MM.1S (cell line): ENCODE results near the gene FAM76A.
"Not testable (repeated sequence)": the region's sequence is repeated elsewhere in the genome, so short reads cannot be mapped to it uniquely, and the experiment has no call there.

Source experiments
- DNase-seq: peaks from one replicate; pipeline ENCODE4 v3.0.0-alpha.2; 2015
- H2AFZ ChIP-seq: fragments of 300-600 bp; sonication (generic); 2 replicates; pipeline ENCODE4 v1.6.0; 2016; ENCODE audit warnings: antibody characterized with exemption, low read length
- H3F3A ChIP-seq: fragments of 300-600 bp; sonication (generic); 2 replicates; pipeline ENCODE4 v1.6.1; 2016; ENCODE audit warnings: mild to moderate bottlenecking, antibody characterized with exemption, low read length, moderate library complexity, mixed read lengths; ENCODE audit not compliant: insufficient read depth
- H3K27ac ChIP-seq: fragments of 300-600 bp; sonication (generic); 2 replicates; pipeline ENCODE4 v1.5.1; 2016; ENCODE audit warnings: mild to moderate bottlenecking, low read length
- H3K27me3 ChIP-seq: fragments of 300-600 bp; sonication (generic); replicated peaks from 2 replicates; pipeline ENCODE4 v1.6.0; 2016; ENCODE audit warnings: low read length; ENCODE audit not compliant: insufficient read depth
- H3K36me3 ChIP-seq: fragments of 300-600 bp; sonication (generic); replicated peaks from 2 replicates; pipeline ENCODE4 v1.6.1; 2016; ENCODE audit warnings: mild to moderate bottlenecking, low read length, mixed read lengths; ENCODE audit not compliant: insufficient read depth
- H3K4me1 ChIP-seq: fragments of 300-600 bp; sonication (generic); 2 replicates; pipeline ENCODE4 v1.6.1; 2016; ENCODE audit warnings: low read length, mixed read lengths
- H3K4me2 ChIP-seq: fragments of 300-600 bp; sonication (generic); 2 replicates; pipeline ENCODE4 v1.6.0; 2016; ENCODE audit warnings: low read depth, low read length
- H3K4me3 ChIP-seq: fragments of 300-600 bp; sonication (generic); 2 replicates; pipeline ENCODE4 v1.5.1; 2016; ENCODE audit warnings: low read length, mixed read lengths
- H3K79me2 ChIP-seq: fragments of 300-600 bp; sonication (generic); 2 replicates; pipeline ENCODE4 v1.6.1; 2016; ENCODE audit warnings: mixed run types, low read length, mixed read lengths
- H3K9ac ChIP-seq: fragments of 300-600 bp; sonication (generic); 2 replicates; pipeline ENCODE4 v1.6.1; 2016; ENCODE audit warnings: low read length, mixed read lengths
- H3K9me2 ChIP-seq: fragments of 300-600 bp; sonication (generic); replicated peaks from 2 replicates; pipeline ENCODE4 v1.6.1; 2016; ENCODE audit warnings: mild to moderate bottlenecking, low read length, mixed read lengths; ENCODE audit not compliant: insufficient read depth
- H3K9me3 ChIP-seq: fragments of 300-600 bp; sonication (generic); replicated peaks from 2 replicates; pipeline ENCODE4 v1.6.1; 2016; ENCODE audit warnings: mild to moderate bottlenecking, low read length, mixed read lengths; ENCODE audit not compliant: insufficient read depth
- H4K20me1 ChIP-seq: fragments of 300-600 bp; sonication (generic); 2 replicates; pipeline ENCODE4 v1.6.1; 2016; ENCODE audit warnings: mild to moderate bottlenecking, low read length, moderate library complexity, mixed read lengths; ENCODE audit not compliant: insufficient read depth
- EZH2 ChIP-seq: fragments of 300-600 bp; sonication (generic); optimal IDR thresholded peaks from 2 replicates; pipeline ENCODE3; 2017; ENCODE audit warnings: low read depth, mild to moderate bottlenecking, antibody characterized with exemption, low read length, mixed read lengths
- EZH2phosphoT487 ChIP-seq: fragments of 300-600 bp; sonication (generic); IDR thresholded peaks from 2 replicates; pipeline ENCODE4 v1.6.1; 2018; ENCODE audit warnings: antibody characterized with exemption, low read length
- TF ChIP-seq, protein P1 (sequence below): fragments of 300-600 bp; sonication (generic); IDR thresholded peaks from 2 replicates; pipeline ENCODE4 v1.5.1; 2016; ENCODE audit warnings: antibody characterized with exemption, low read length, mixed read lengths

FAM76A gene

DNA sequence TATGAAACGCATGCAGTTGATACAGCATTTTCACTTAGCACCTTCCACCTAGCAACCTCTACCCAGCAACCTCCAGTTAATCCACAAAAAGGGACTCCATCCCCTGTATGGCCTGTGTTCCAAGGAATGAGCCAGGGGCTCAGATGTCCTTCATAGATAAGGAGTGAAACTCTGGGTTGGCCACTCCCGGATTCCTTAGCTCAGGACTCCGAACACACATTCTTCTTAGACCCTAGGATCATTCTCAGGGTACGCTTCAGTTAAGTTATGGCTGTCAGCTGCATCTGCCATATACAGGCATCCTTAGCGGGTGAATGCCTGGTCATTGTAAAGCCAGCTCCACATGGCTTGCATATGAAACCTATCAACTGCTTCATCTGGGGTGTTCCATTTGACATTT, 37.9 kb upstream of the FAM76A start:
- Histone ChIP-seq H3K9ac (no peak overlapping the region), H3K36me3 (no peaks in the 10 kb centered on the region), H2AFZ (no peak overlapping the region), H3K27me3 (no peaks in the 10 kb centered on the region), H3K9me3 (no peaks in the 10 kb centered on the region), H3K4me2 (no peak overlapping the region), H3F3A (no peaks in the 10 kb centered on the region), H3K4me1 (0 out of 2 replicates have a peak, but pooled peaks cover 8% of the 10 kb centered on the region), H3K4me3 (no peak overlapping the region), H4K20me1 (no peaks in the 10 kb centered on the region), H3K27ac (no peak overlapping the region), H3K9me2 (no peaks in the 10 kb centered on the region), H3K79me2 (no peaks in the 10 kb centered on the region)
- TF ChIP-seq EZH2 (no peak), EZH2phosphoT487 (no peak)
- TF ChIP-seq, protein P1, sequence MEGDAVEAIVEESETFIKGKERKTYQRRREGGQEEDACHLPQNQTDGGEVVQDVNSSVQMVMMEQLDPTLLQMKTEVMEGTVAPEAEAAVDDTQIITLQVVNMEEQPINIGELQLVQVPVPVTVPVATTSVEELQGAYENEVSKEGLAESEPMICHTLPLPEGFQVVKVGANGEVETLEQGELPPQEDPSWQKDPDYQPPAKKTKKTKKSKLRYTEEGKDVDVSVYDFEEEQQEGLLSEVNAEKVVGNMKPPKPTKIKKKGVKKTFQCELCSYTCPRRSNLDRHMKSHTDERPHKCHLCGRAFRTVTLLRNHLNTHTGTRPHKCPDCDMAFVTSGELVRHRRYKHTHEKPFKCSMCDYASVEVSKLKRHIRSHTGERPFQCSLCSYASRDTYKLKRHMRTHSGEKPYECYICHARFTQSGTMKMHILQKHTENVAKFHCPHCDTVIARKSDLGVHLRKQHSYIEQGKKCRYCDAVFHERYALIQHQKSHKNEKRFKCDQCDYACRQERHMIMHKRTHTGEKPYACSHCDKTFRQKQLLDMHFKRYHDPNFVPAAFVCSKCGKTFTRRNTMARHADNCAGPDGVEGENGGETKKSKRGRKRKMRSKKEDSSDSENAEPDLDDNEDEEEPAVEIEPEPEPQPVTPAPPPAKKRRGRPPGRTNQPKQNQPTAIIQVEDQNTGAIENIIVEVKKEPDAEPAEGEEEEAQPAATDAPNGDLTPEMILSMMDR, result no peak
- no peak for DNase-seq

DNA sequence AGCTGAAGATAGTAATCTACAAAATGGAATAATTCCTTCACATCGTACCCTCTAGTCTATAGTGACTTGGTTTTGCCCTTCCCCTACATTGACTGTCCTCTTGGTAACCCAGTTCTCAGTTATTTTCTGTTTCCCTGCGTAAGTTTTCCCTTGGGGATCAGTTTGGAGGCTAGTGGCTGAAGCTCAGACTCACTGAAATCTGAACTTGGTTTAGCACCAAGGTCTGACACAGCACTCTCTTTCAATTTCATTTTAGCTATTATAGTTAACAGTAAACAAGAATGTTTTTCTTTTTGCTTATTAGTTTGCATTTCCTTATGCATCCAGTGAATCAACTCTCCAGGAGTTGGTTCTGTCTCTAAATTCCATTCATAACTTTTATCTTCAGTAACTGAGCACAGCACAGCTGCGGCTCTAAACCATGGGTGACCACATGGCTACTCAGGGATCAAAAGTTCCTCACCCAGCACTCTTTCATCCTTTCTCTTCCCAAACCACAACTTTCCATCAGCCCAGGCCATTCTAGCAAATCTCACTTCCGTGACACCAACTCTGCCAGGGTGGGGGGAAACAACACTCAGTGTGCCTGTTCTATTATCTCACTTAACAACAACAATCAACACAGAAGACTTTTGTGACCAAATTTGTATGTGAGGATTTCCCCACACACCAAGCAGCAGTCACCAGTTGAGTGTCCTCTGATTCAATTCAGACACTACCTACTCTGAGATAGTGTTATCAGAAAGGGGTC, 36.2 kb upstream of the FAM76A start:
- 0 out of 2 replicates have a peak, but pooled peaks cover 8% of the 10 kb centered on the region for H3K4me1 ChIP-seq
- H4K20me1 ChIP-seq, result no peaks in the 10 kb centered on the region
- no peak overlapping the region; the same call in 1 of the 2 replicates for H3K4me3 ChIP-seq
- no peak overlapping the region for H3K9ac ChIP-seq
- H3F3A ChIP-seq, result no peaks in the 10 kb centered on the region
- no peaks in the 10 kb centered on the region for H3K27me3 ChIP-seq
- H3K79me2 ChIP-seq, result no peaks in the 10 kb centered on the region
- DNase-seq, result no peak
- H3K36me3 ChIP-seq, result no peaks in the 10 kb centered on the region
- TF ChIP-seq, protein P1, result no peak
- TF ChIP-seq EZH2phosphoT487 (no peak), EZH2 (no peak)
- H3K27ac ChIP-seq, result no peak overlapping the region
- H3K9me2 ChIP-seq, result no peaks in the 10 kb centered on the region
- no peaks in the 10 kb centered on the region for H3K9me3 ChIP-seq
- H3K4me2 ChIP-seq, result peak overlapping the region; percentile 37
- peak overlapping the region; percentile 3; the same call in 1 of the 2 replicates for H2AFZ ChIP-seq

DNA sequence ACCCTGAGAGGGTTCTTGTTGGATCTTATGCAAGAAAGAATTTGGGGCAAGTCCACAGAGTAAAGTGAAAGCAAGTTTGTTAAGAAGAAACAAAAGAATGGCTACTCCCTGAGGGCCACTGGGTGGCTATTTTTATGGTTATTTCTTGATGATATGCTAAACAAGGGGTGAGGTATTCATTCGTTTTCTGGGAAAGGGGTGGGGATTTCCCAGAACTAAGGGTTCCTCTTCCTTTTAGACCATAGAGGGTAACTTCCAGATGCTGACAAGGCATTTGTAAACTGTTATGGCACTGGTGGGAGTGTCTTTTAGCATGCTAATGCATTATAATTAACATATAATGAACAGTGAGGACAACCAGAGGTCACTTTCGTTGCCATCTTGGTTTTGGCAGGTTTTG, 35.6 kb upstream of the FAM76A start:
- no peaks in the 10 kb centered on the region for H3K9me3 ChIP-seq
- H3K9ac ChIP-seq, result no peak overlapping the region
- no peaks in the 10 kb centered on the region for H3K27me3 ChIP-seq
- no peak overlapping the region for H3K27ac ChIP-seq
- TF ChIP-seq EZH2 (no peak), EZH2phosphoT487 (no peak)
- TF ChIP-seq, protein P1, result no peak
- H3K79me2 ChIP-seq, result no peaks in the 10 kb centered on the region
- H3K4me3 ChIP-seq, result no peak overlapping the region
- no peaks in the 10 kb centered on the region for H3F3A ChIP-seq
- H3K4me1 ChIP-seq, result 0 out of 2 replicates have a peak, but pooled peaks cover 8% of the 10 kb centered on the region
- no peaks in the 10 kb centered on the region for H3K36me3 ChIP-seq
- H4K20me1 ChIP-seq, result no peaks in the 10 kb centered on the region
- H2AFZ ChIP-seq, result peak overlapping the region; percentile 3; the same call in 1 of the 2 replicates
- no peak for DNase-seq
- H3K9me2 ChIP-seq, result no peaks in the 10 kb centered on the region
- 0 out of 2 replicates have a peak overlapping the region, but pooled peaks have one; percentile 37 for H3K4me2 ChIP-seq

DNA sequence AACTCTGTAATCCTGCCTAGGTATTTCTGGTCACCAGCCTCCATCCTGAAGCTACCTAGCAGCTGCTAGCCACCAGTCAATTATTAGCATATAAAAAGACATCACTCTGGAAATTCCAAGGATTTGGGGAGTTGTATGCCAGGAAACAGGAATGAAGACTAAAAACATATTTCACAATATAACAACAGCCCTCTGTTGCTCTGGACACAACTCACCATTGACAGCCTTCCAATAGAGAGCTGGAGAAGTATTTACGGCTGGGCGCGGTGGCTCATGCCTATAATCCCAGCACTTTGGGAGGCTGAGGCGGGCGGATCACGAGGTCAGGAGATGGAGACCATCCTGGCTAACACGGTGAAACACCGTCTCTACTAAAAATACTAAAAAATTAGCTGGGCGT, 28.9 kb upstream of the FAM76A start:
- H2AFZ ChIP-seq, H3K27me3 ChIP-seq, H3F3A ChIP-seq, H3K79me2 ChIP-seq, DNase-seq, H3K4me2 ChIP-seq, H4K20me1 ChIP-seq, H3K36me3 ChIP-seq, H3K9ac ChIP-seq, H3K9me2 ChIP-seq, H3K9me3 ChIP-seq, H3K27ac ChIP-seq, H3K4me1 ChIP-seq, H3K4me3 ChIP-seq: not testable (repeated sequence)
